Stimulated activated CD4-positive, alpha-beta T cell treated with anti-CD3 and anti-CD28 coated beads, Interleukin-4, amount 100 ng/mL, for 48 hours (primary cell): ENCODE results near the gene EP400.

Experiments
- DNase-seq, 2 donors: peaks; one replicate each; pipeline ENCODE4 v3.0.0-alpha.2; 2020; ENCODE audit warnings: low read depth in 2 of 2

Gene EP400

GRCh38 chr12:131986910-131987309 is 37.2 kb downstream of the EP400 start:
- no peak for DNase-seq

- DNase-seq = no peak
Measured at GRCh38 chr12:131987552-131987951, 37.8 kb downstream of the EP400 start.

GRCh38 chr12:131988054-131988796 is 38.5 kb downstream of the EP400 start:
- DNase-seq = no peak

DNA sequence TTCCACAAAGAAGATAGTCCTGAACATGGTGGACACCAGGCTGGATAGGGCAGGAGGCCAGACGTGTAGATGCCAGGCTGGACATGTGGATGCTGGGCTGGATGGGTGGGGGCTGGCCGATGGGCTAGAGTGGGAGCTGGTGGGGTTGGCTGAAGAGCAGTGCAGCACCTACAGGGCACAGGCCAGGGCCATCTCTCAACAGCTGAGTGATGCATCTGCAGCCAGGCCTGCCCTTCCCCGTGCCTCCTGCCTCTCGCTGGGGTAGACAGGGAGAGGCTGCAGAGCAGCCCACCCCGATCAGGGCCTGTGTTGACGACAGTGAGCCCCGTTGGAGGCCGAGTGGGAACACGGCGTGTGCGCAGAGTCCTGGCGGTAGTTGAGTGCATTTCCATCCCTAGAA is 39.3 kb downstream of the EP400 start:
- no peak for DNase-seq

- no peak for DNase-seq
Measured at GRCh38 chr12:131990066-131990979, 40.6 kb downstream of the EP400 start.

GRCh38 chr12:131990980-131991305 is 41.2 kb downstream of the EP400 start:
- no peak for DNase-seq

- DNase-seq = no peak
Measured at GRCh38 chr12:131991816-131992430, 42.2 kb downstream of the EP400 start.

GRCh38 chr12:131994589-131994988 is 44.8 kb downstream of the EP400 start:
- no peak for DNase-seq

GRCh38 chr12:132000286-132000872 is 50.6 kb downstream of the EP400 start:
- DNase-seq = no peak

DNA sequence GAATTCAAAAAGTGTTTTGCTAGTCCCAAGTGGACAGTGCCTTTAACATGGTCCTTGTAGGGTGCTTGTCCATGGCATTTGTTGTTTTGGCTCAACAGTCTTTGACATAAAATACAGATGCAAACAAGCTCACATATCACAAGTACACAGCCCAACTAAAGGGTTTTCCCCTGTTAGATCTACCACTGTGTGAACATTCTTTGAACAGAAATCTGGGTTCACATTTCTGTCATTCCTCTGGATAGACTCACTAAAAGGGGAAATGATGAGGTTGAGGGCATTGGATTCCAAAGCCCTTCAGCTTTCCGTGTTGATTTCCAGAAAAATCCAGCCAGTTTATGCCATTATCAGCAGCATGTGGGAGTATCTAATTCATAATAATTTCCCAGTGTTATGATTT is 54.1 kb downstream of the EP400 start:
- DNase-seq = no peak

DNA sequence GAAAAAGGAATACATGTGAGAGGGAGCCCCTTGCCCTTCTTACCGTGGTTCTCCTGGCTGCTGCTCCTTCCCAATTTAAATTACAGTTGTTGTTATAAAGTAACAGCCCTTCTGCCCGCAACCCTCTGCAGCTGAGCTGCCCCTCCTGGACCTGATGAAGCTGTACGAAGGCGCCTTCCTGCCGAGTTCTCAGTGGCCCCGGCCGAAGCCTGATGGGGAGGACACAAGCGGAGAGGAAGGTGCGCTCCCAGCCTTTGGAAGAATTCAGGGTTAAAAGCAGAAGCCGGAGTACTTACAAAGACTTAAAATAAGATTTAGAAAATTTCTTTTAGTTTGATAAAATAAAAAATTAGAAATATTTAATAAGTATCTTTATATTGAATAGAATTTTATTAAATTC is 55.2 kb downstream of the EP400 start:
- DNase-seq = no peak

DNA sequence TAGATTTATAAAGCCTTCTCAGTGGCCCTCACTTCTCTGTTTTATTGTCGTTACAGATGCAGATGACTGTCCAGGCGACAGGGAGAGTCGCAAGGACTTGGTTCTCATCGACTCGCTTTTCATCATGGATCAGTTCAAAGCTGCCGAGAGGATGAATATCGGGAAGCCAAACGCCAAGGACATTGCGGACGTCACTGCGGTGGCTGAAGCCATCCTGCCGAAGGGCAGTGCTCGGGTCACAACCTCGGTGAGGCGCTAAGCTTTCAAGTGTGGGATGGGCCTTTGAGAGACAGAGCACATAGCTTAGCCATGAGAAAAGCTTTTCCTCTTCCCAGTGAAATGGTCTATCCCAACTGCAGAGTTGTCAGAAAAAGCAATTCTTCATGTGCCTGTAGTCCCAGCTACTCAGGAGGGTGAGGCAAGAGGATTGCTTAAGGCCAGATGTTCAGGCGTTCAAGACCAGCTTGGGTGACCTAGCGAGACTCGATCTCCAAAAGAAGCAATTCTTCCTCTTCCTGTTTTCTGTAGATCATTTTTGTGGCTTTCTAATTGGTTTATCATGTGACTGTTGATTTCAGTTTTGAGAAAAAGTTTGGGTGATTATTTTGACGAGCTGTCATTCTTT is 56.4 kb downstream of the EP400 start:
- DNase-seq = no peak

DNA sequence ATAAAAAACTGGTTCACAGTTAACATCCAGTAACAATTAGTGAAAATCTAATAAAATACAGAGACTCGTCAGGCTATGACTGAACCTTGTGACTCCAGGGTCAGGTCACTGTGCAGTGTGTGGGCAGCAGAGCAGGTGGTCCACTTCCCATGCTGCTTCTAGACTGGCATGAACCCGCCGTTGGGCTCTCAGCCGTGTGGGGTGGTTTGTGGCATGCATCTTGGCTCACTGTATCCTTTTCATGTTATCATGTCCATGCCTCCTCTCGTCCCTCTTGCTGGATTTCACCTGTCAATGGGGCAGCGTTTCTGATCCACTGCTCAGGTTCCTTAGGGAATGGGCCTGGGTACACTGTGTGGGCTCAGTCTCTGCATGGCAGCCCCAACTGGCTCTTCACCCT is 57.3 kb downstream of the EP400 start:
- no peak for DNase-seq

- DNase-seq = no peak
Measured at GRCh38 chr12:132009336-132009859, 59.7 kb downstream of the EP400 start.

- DNase-seq = no peak
Measured at GRCh38 chr12:132012919-132013568, 63.3 kb downstream of the EP400 start.

- DNase-seq = no peak
Measured at GRCh38 chr12:132014092-132014914, 64.6 kb downstream of the EP400 start.

DNA sequence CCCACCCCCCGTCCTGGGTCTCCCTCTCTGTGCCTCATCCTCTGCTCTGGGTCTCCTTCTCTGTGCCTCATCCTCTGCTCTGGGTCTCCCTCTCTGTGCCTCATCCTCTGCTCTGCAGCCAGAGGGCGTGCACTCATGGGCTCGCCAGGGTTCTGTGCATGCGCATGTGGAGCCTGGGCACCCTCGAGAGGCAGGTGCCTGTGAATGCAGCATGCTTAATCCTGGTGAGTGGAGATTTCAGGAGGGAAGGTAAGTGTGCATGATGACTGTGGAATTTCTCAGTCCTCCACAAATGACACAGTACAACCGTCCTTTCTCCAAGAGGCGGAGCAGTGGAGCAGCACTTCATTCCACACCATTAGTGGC is 65.2 kb downstream of the EP400 start:
- DNase-seq = no peak

DNA sequence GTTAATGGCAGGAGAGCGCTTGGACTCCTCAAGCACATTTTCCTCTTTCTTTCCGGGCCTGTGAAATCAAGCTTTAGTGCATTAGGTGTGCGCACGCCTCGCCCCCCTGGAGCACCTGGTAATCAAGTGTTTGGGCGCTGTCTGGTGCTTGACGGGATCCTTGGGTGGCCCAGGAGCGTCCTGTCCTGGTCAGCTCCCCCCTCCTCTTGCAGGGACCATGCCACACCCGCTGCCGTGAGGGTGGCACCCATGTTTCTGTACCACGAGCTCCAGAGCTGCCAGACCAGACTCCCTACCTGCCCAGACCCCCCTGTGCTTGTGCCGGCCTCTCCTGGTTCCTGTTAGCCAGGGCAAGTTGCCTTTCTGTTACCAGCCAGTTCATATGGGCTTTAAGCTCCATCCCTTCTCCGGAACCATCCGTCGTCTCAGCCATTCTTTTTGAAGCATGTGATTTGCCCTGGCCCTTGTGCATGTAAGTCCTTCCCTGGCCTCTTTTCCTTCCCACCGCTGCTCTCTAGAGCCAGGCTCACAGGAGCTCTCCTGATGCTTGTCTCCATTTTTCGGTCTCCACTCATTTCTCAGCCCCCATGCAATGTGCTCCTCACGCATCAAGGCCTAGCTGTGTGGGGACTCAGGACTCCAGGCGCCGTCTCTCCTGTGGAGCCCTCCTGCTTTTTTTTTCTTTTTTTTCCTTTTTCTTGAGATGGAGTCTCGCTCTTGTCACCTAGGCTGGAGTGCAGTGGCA is 66.1 kb downstream of the EP400 start:
- no peak for DNase-seq

- no peak for DNase-seq
Measured at GRCh38 chr12:132018193-132018916, 68.6 kb downstream of the EP400 start.
